C4-2B (cell line): ENCODE results near the gene CCDC190.

Source experiments
- ZFX ChIP-seq: fragments of 450-650 bp; IDR thresholded peaks from 2 replicates; pipeline ENCODE4 v1.6.1; 2017
- TF ChIP-seq, protein P1 (sequence below): fragments of 450-650 bp; conservative IDR thresholded peaks from 2 replicates; pipeline ENCODE4 v1.5.1; 2017; ENCODE audit warnings: mild to moderate bottlenecking

GRCh38 chr1:162835157-162835899 lies 25.6 kb downstream of the CCDC190 start:
- TF ChIP-seq, protein P1, sequence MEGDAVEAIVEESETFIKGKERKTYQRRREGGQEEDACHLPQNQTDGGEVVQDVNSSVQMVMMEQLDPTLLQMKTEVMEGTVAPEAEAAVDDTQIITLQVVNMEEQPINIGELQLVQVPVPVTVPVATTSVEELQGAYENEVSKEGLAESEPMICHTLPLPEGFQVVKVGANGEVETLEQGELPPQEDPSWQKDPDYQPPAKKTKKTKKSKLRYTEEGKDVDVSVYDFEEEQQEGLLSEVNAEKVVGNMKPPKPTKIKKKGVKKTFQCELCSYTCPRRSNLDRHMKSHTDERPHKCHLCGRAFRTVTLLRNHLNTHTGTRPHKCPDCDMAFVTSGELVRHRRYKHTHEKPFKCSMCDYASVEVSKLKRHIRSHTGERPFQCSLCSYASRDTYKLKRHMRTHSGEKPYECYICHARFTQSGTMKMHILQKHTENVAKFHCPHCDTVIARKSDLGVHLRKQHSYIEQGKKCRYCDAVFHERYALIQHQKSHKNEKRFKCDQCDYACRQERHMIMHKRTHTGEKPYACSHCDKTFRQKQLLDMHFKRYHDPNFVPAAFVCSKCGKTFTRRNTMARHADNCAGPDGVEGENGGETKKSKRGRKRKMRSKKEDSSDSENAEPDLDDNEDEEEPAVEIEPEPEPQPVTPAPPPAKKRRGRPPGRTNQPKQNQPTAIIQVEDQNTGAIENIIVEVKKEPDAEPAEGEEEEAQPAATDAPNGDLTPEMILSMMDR: no peak
- no peak for TF ChIP-seq ZFX
